HEK293T (cell line): ENCODE results near the gene HEATR9.

ENCODE experiments used
- BHLHE40 ChIP-seq: fragments of 450-650 bp; IDR thresholded peaks from 2 replicates; pipeline ENCODE4 v1.6.1; 2016; ENCODE audit warnings: mild to moderate bottlenecking, moderate library complexity, borderline replicate concordance
- FOXA1 ChIP-seq: fragments of 450-650 bp; IDR thresholded peaks from 2 replicates; pipeline ENCODE4 v1.6.1; 2016; ENCODE audit warnings: mild to moderate bottlenecking
- FOXK2 ChIP-seq: fragments of 450-650 bp; IDR thresholded peaks from 2 replicates; pipeline ENCODE4 v1.6.1; 2016; ENCODE audit warnings: mild to moderate bottlenecking
- HDGF ChIP-seq: fragments of 450-650 bp; IDR thresholded peaks from 2 replicates; pipeline ENCODE4 v1.6.1; 2017; ENCODE audit warnings: antibody characterized with exemption, borderline replicate concordance
- L3MBTL2 ChIP-seq: fragments of 450-650 bp; conservative IDR thresholded peaks from 2 replicates; pipeline ENCODE4 v1.6.1; 2016; ENCODE audit warnings: mild to moderate bottlenecking
- NFRKB ChIP-seq: fragments of 450-650 bp; IDR thresholded peaks from 2 replicates; pipeline ENCODE4 v1.6.1; 2016; ENCODE audit warnings: mild to moderate bottlenecking, moderate library complexity
- TARDBP ChIP-seq: fragments of 450-650 bp; IDR thresholded peaks from 2 replicates; pipeline ENCODE4 v1.6.1; 2016
- TF ChIP-seq, protein P1 (sequence below): fragments of 450-650 bp; IDR thresholded peaks from 2 replicates; pipeline ENCODE4 v1.6.1; 2016

DNA sequence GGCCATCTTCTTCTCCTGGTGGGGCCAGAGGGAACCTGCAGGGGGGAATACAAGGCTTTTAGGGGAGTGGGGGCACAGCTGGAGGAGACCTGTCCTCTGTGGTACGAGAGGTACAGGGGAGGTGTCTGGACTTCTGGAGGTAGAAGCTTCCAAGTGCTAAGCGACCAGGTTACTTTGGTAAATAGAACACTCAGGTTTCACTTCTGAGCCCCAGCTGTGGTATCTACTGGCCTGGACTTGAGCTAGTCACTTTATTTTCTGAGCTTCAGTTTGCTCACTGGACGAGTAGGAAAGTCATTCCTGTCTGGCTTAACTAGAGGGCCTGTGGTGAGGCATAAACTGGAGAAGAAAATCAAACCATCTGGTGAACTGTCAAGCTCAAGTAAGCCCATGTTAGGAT is at the start of gene HEATR9:
- TF ChIP-seq FOXA1 (no peak), L3MBTL2 (no peak), BHLHE40 (no peak), TARDBP (no peak), NFRKB (no peak), HDGF (no peak), FOXK2 (no peak)
- TF ChIP-seq, protein P1, sequence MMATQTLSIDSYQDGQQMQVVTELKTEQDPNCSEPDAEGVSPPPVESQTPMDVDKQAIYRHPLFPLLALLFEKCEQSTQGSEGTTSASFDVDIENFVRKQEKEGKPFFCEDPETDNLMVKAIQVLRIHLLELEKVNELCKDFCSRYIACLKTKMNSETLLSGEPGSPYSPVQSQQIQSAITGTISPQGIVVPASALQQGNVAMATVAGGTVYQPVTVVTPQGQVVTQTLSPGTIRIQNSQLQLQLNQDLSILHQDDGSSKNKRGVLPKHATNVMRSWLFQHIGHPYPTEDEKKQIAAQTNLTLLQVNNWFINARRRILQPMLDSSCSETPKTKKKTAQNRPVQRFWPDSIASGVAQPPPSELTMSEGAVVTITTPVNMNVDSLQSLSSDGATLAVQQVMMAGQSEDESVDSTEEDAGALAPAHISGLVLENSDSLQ, result no peak
